IMR-90 (cell line): ENCODE data around the gene PRMT1. TPM values are rescaled to one million over a fixed set of nuclear protein-coding genes. Genes with fewer than 3 reads are reported as not detected.

ENCODE experiments used
- ATAC-seq: fragments of 200-7000 bp; cut with Tn5 transposase; 2 replicates; pipeline ENCODE4 v1.9.1; 2020; ENCODE audit warnings: low read depth, mild to moderate bottlenecking, moderate library complexity
- BruUV-seq: library from RNA; stranded (reverse); fragments of 400-500 nt; replicated peaks from 2 replicates; lab custom pipeline; 2021; lab: Mats Ljungman, UMichigan
- CTCF ChIA-PET: fragments of 300-600 bp; formaldehyde crosslinking; extraction: SDS; loops from one replicate; lab custom pipeline; 2021; ENCODE audit warnings: antibody characterized with exemption; lab: Yijun Ruan, JAX
- POLR2A ChIA-PET: fragments of 300-600 bp; sonication (Branson Sonifier 250); formaldehyde crosslinking; loops from one replicate; lab custom pipeline; 2022; ENCODE audit warnings: antibody characterized with exemption; ENCODE audit not compliant: unreplicated experiment; lab: Charles Lee
- DNase-seq: peaks from one replicate; pipeline ENCODE4 v3.0.0; 2013
- H2AFZ ChIP-seq: replicated peaks from 2 replicates; pipeline ENCODE3; 2013; ENCODE audit warnings: low read length, mild to moderate bottlenecking; ENCODE audit not compliant: poor library complexity
- H2AK5ac ChIP-seq: 2 replicates; pipeline ENCODE4 v1.6.1; 2013; ENCODE audit warnings: low read depth, low read length, inconsistent platforms
- H2AK9ac ChIP-seq: replicated peaks from 2 replicates; pipeline ENCODE3; 2013; ENCODE audit warnings: mild to moderate bottlenecking, low read depth, low read length, moderate library complexity; ENCODE audit not compliant: poor library complexity
- H2BK120ac ChIP-seq: 2 replicates; pipeline ENCODE4 v1.6.1; 2013; ENCODE audit warnings: low read depth, low read length, inconsistent platforms
- H2BK15ac ChIP-seq: 3 replicates; pipeline ENCODE4 v1.6.1; 2013; ENCODE audit warnings: low read depth, low read length, inconsistent platforms
- H2BK20ac ChIP-seq: 2 replicates; pipeline ENCODE4 v1.6.1; 2013; ENCODE audit warnings: low read depth, mild to moderate bottlenecking, inconsistent platforms, low read length, moderate library complexity
- H2BK5ac ChIP-seq: 2 replicates; pipeline ENCODE4 v1.6.1; 2013; ENCODE audit warnings: mild to moderate bottlenecking, low read depth, low read length, inconsistent platforms; ENCODE audit not compliant: poor library complexity, severe bottlenecking
- H3K14ac ChIP-seq: replicated peaks from 2 replicates; pipeline ENCODE4 v1.6.1; 2013; ENCODE audit warnings: low read depth, low read length, inconsistent platforms
- H3K18ac ChIP-seq: 2 replicates; pipeline ENCODE4 v1.6.1; 2013; ENCODE audit warnings: low read depth, low read length, control low read depth
- H3K23ac ChIP-seq: 2 replicates; pipeline ENCODE4 v1.6.1; 2013; ENCODE audit warnings: low read depth, low read length, inconsistent platforms
- H3K27ac ChIP-seq: 2 replicates; pipeline ENCODE4 v1.5.1; 2013; ENCODE audit warnings: mild to moderate bottlenecking, control low read depth, low read length; ENCODE audit not compliant: insufficient read depth
- H3K27me3 ChIP-seq: 2 replicates; pipeline ENCODE4 v1.6.1; 2013; ENCODE audit warnings: low read length; ENCODE audit not compliant: control insufficient read depth, insufficient read depth
- H3K36me3 ChIP-seq: 2 replicates; pipeline ENCODE4 v1.6.1; 2013; ENCODE audit warnings: low read length, mixed read lengths; ENCODE audit not compliant: control insufficient read depth, insufficient read depth
- H3K4ac ChIP-seq: 2 replicates; pipeline ENCODE4 v1.6.1; 2013; ENCODE audit warnings: low read depth, low read length, inconsistent platforms
- H3K4me1 ChIP-seq: 2 replicates; pipeline ENCODE4 v1.6.1; 2013; ENCODE audit warnings: low read length, mixed read lengths; ENCODE audit not compliant: control insufficient read depth, insufficient read depth
- H3K4me2 ChIP-seq: 2 replicates; pipeline ENCODE4 v1.6.1; 2013; ENCODE audit warnings: low read depth, mild to moderate bottlenecking, control low read depth, low read length, moderate library complexity
- H3K4me3 ChIP-seq: 2 replicates; pipeline ENCODE4 v1.5.1; 2013; ENCODE audit warnings: low read depth, mild to moderate bottlenecking, control low read depth, low read length, moderate library complexity; ENCODE audit not compliant: insufficient read depth
- H3K56ac ChIP-seq: 2 replicates; pipeline ENCODE4 v1.6.1; 2013; ENCODE audit warnings: low read length, inconsistent platforms; ENCODE audit not compliant: insufficient read depth; ENCODE audit errors: extremely low read depth
- H3K79me1 ChIP-seq, 2 experiments: 2 replicates each; pipeline ENCODE4 v1.6.1; 2013; ENCODE audit warnings: low read length in 2 of 2, inconsistent platforms in 1 of 2, low read depth in 1 of 2
- H3K9ac ChIP-seq: 2 replicates; pipeline ENCODE4 v1.6.1; 2013; ENCODE audit warnings: low read depth, low read length, control low read depth
- H3K9me1 ChIP-seq: 2 replicates; pipeline ENCODE4 v1.6.1; 2013; ENCODE audit warnings: low read length, inconsistent platforms; ENCODE audit not compliant: insufficient read depth
- H3K9me3 ChIP-seq: 2 replicates; pipeline ENCODE4 v1.6.1; 2013; ENCODE audit warnings: low read length; ENCODE audit not compliant: control insufficient read depth, insufficient read depth
- H4K20me1 ChIP-seq: 2 replicates; pipeline ENCODE4 v1.6.1; 2013; ENCODE audit warnings: low read length, inconsistent platforms; ENCODE audit not compliant: insufficient read depth
- H4K5ac ChIP-seq: 2 replicates; pipeline ENCODE4 v1.6.1; 2013; ENCODE audit warnings: mild to moderate bottlenecking, low read depth, low read length, control low read depth
- H4K8ac ChIP-seq, 2 experiments: 2 replicates each; pipeline ENCODE4 v1.6.1; 2013; ENCODE audit warnings: low read depth in 2 of 2, low read length in 2 of 2, control low read depth in 1 of 2, inconsistent platforms in 1 of 2
- H4K91ac ChIP-seq: 2 replicates; pipeline ENCODE4 v1.6.1; 2013; ENCODE audit warnings: low read depth, low read length, inconsistent platforms; ENCODE audit not compliant: insufficient read depth
- MAFK ChIP-seq: IDR thresholded peaks from 2 replicates; pipeline ENCODE4 v1.6.1; 2012; ENCODE audit warnings: low read depth, low read length, improper control_type of control experiment
- MAZ ChIP-seq: IDR thresholded peaks from 2 replicates; pipeline ENCODE4 v1.6.1; 2012; ENCODE audit warnings: low read depth, mild to moderate bottlenecking, low read length, improper control_type of control experiment, moderate library complexity, borderline replicate concordance
- POLR2A ChIP-seq: IDR thresholded peaks from 2 replicates; pipeline ENCODE4 v1.6.1; 2012; ENCODE audit warnings: mild to moderate bottlenecking, low read depth, low read length
- SMC3 ChIP-seq: fragments of 150-350 bp; IDR thresholded peaks from 2 replicates; pipeline ENCODE4 v1.6.1; 2016; ENCODE audit warnings: low read depth, mild to moderate bottlenecking, antibody characterized with exemption, low read length, moderate library complexity
- WGBS, 2 experiments: methylation state at CpG; one replicate each; pipeline versions ENCODE4 v1.1.5 to v1.1.7; 2013; ENCODE audit warnings: missing lambda C conversion rate in 2 of 2; ENCODE audit not compliant: insufficient read length in 1 of 2; ENCODE audit errors: extremely low coverage in 2 of 2; 5-methylcytosine and 5-hydroxymethylcytosine counted together
- dilution Hi-C: fragments of 300-500 bp; cut with HindIII; formaldehyde crosslinking; loops from one replicate; pipeline ENCODE4 v1.14.3; 2018; ENCODE audit warnings: low sequenced_read_pairs; ENCODE audit not compliant: unreplicated experiment
- in situ Hi-C: fragments of 300-500 bp; cut with MboI; formaldehyde crosslinking; loops from 3 replicates; pipeline ENCODE4 v1.14.3; 2019; ENCODE audit warnings: low sequenced_read_pairs, inconsistent platforms, mixed read lengths
- intact Hi-C: fragments of 100-400 bp; cut with micrococcal nuclease; formaldehyde crosslinking; loops from 2 replicates; pipeline ENCODE4 v1.10.0; 2022
- polyA plus RNA-seq, 3 experiments: library from polyadenylated mRNA; depleted of rRNA; stranded (reverse); fragments of >200 nt; gene quantifications; 2 replicates each; pipeline ENCODE4 v1.2.3, GENCODE V29; 2012; ENCODE audit warnings: low replicate concordance in 1 of 3
- total RNA-seq: library from RNA; depleted of rRNA; stranded (reverse); fragments of >200 nt; gene quantifications from 2 replicates; pipeline ENCODE4 v1.2.3, GENCODE V29; 2012

The PRMT1 gene
- total and polyA plus RNA-seq, 2 of the 4 experiments (the other 2 are of a cell fraction): 497 to 840 TPM

DNA sequence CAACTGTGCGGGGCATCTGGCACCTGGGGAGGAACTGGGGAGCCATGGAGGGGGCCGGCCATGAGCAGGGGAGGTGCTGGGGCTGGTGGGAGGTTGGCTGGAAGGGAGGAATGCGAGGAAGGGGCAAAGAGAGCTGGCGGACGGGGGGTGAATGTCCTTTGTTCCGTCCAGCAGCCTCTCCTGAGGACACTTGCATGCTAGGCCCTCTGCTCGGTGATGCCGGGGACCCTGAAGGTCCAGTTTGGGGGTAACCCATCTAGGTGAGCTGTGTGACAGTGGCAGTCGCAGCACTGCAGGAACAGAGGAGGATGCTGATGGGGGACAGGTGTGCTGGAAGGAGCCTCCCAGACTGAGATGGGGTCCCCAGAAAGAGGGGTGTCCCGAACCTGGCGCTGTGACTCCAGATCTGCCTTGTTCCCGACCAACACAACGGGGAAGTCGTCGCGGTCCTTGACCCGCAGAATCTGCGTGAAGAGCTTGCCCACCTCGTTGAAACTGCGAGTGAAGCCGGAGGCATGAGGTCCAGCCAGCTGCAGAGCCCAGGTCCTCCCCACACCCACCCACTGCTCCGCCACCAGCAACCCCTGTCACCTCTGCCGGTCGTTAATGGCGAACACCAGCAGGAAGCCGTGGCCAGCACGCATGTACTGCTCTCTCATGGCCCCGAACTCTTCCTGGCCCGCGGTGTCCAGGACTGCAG, 40.7 kb upstream of the PRMT1 start (continued):
- TF ChIP-seq MAFK: no peak

- ATAC-seq: peak; percentile 18
- POLR2A ChIA-PET: no interaction called here
Observed at GRCh38 chr19:49637821-49638738, 39.0 kb upstream of the PRMT1 start.

More at GRCh38 chr19:49637821-49638738, 39.0 kb upstream of the PRMT1 start:
- Histone ChIP-seq H2AK9ac (peak overlapping the region; percentile 99), H2BK120ac (peak overlapping the region; percentile 80), H4K91ac (peak overlapping the region; percentile 96), H4K20me1 (no peaks in the 10 kb centered on the region; the same call in 1 of the 2 replicates), H3K4me3 (peak overlapping the region; percentile 40), H2AFZ (peak overlapping the region; percentile 58), H3K4ac (peak overlapping the region; percentile 96), H3K4me2 (peak overlapping the region; percentile 91), H2BK20ac (0 out of 2 replicates have a peak overlapping the region, but pooled peaks have one; percentile 37), H3K14ac (peak overlapping the region; percentile 95), H4K8ac (peak overlapping the region; percentile 11 to 93), H3K36me3 (peaks cover 14% of the 10 kb centered on the region), H2AK5ac (peak overlapping the region; percentile 98), H3K9ac (peak overlapping the region; percentile 67), H3K27ac (peak overlapping the region; percentile 84), H3K18ac (peak overlapping the region; percentile 66), H3K9me1 (peaks cover 3% of the 10 kb centered on the region; the same call in 1 of the 2 replicates), H3K4me1 (peaks cover 5% of the 10 kb centered on the region), H4K5ac (peak overlapping the region; percentile 93), H2BK15ac (peak overlapping the region; percentile 84; the same call in 2 of the 3 replicates), H3K56ac (peak overlapping the region; percentile 74; the same call in 1 of the 2 replicates), H3K9me3 (no peaks in the 10 kb centered on the region), H2BK5ac (peak overlapping the region; percentile 83), H3K79me1 (peaks cover 15 to 56% of the 10 kb centered on the region in 2 experiments; a peak in 3 of 4 replicates), H3K23ac (peak overlapping the region; percentile 97), H3K27me3 (no peaks in the 10 kb centered on the region)
- TF ChIP-seq POLR2A: no peak
- no peak for TF ChIP-seq SMC3
- TF ChIP-seq MAZ: peak; percentile 71; the same call in 1 of the 2 replicates
- TF ChIP-seq MAFK: no peak
- WGBS, 2 experiments: 0% methylated on average over 3 of the region's 19 CpGs; no CpG with 5 or more reads in 1 of the 2 experiments
- in situ Hi-C loops: no loop called here
- dilution Hi-C loops: no loop called here
- intact Hi-C loops: no loop called here
- CTCF ChIA-PET: interaction anchor here (0.6 kb wide), 1 partner anchor 30 kb away, joined by 4 read pairs; no protein-coding TSS in a partner anchor
- BruUV-seq: no TSS peak
- peak; percentile 62 for DNase-seq
